Measurements from ENCODE around the gene LONRF3. TPM values are rescaled to one million over a fixed set of nuclear protein-coding genes. Genes with fewer than 3 reads are reported as not detected.

The LONRF3 gene
- total RNA-seq, 4 donors from 2014 or later = 14.3 to 19.9 (median 17.5) TPM

DNA sequence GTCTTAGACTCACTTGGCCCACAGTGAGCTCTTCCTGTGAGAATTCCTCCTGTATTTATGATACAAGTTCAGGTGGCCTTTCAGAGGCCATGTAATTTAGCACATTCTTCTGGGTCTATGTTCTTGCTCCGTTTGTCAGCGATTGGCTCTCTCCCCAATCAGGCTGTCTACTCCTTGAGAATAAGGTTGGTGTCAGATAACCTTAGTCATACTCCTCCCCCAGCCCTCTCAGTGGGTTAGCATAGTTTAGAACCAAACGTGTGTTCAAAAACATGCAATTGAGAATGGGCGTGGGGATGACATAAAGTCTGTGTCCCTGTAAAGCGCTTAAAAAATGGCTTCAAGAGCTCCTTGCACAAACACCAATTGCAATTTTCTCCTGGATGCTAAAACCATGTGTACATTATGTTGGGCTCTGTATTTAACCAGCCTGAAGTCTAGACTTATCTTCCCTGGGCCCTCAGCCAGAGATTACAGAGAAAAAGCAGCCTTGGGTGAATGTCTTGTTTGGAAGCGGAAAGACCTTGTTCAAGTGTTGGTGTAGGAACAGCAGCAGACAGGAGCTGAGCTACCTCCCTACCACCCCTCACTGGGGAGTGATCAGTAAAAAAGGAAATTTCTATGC is 88.4 kb downstream of the LONRF3 start:
- H3K27ac ChIP-seq (replicated peaks in 1 of 4) = no peak overlapping the region
- no peak overlapping the region for H3K4me3 ChIP-seq
- no peak for DNase-seq (ENCODE audit: extremely low spot score)
- H3K9me3 ChIP-seq = no peaks in the 10 kb centered on the region
- intact Hi-C loops (cut with DNase I) = loop anchor here (10.0 kb wide), 1 partner anchor 58 kb away; no protein-coding TSS in a partner anchor
- no peaks in the 10 kb centered on the region for H3K27me3 ChIP-seq
- peaks cover 0 to 4% (median 2%) of the 10 kb centered on the region in 4 donors for H3K4me1 ChIP-seq
- TF ChIP-seq CTCF (IDR thresholded peaks at IDR 0.05) = no peak
- TF ChIP-seq EP300 (IDR thresholded peaks at IDR 0.05) = no peak
- TF ChIP-seq POLR2AphosphoS5 (IDR thresholded peaks at IDR 0.05) = no peak
- no peak for TF ChIP-seq POLR2A (IDR thresholded peaks at IDR 0.05; ENCODE audit: low read depth)
- no peaks in the 10 kb centered on the region for H3K36me3 ChIP-seq
- 64% methylated on average over 6 of the region's 6 CpGs for WGBS

- H3K4me1 ChIP-seq = peaks cover 0 to 4% (median 2%) of the 10 kb centered on the region in 4 donors
- DNase-seq (ENCODE audit: extremely low spot score) = no peak
- H3K27me3 ChIP-seq = no peaks in the 10 kb centered on the region
- intact Hi-C loops (cut with DNase I) = loop anchor here (10.0 kb wide), 1 partner anchor 59 kb away; no protein-coding TSS in a partner anchor
- H3K36me3 ChIP-seq = no peaks in the 10 kb centered on the region
- H3K27ac ChIP-seq (replicated peaks in 1 of 4) = no peak overlapping the region
- 73% methylated on average over 7 of the region's 7 CpGs for WGBS
- TF ChIP-seq POLR2A (IDR thresholded peaks at IDR 0.05; ENCODE audit: low read depth) (no peak), POLR2AphosphoS5 (IDR thresholded peaks at IDR 0.05) (no peak), EP300 (IDR thresholded peaks at IDR 0.05) (no peak), CTCF (IDR thresholded peaks at IDR 0.05) (no peak)
- no peaks in the 10 kb centered on the region for H3K9me3 ChIP-seq
- H3K4me3 ChIP-seq = no peak overlapping the region
These were observed 89.0 kb downstream of the LONRF3 start for GRCh38 chrX:119063428-119063827.

GRCh38 chrX:119067023-119067739 is 92.8 kb downstream of the LONRF3 start:
- intact Hi-C loops (cut with DNase I) = loop anchor here (2.0 to 10.0 kb wide), 2 partner anchors 62 to 220 kb away; no protein-coding TSS in a partner anchor
- no peak for DNase-seq (ENCODE audit: extremely low spot score)
- no peak for TF ChIP-seq POLR2A (IDR thresholded peaks at IDR 0.05; ENCODE audit: low read depth)
- no peak for TF ChIP-seq EP300 (IDR thresholded peaks at IDR 0.05)
- peak; percentile 60 to 63 (median 63) for TF ChIP-seq CTCF (IDR thresholded peaks at IDR 0.05)

More at GRCh38 chrX:119067023-119067739, 92.8 kb downstream of the LONRF3 start:
- WGBS = 3% methylated on average over 7 of the region's 7 CpGs
- Histone ChIP-seq H3K36me3 (no peaks in the 10 kb centered on the region), H3K27ac (replicated peaks in 1 of 4) (no peak overlapping the region), H3K9me3 (no peaks in the 10 kb centered on the region), H3K27me3 (no peaks in the 10 kb centered on the region), H3K4me1 (peaks cover 0 to 4% (median 2%) of the 10 kb centered on the region in 4 donors), H3K4me3 (no peak overlapping the region)

Other genes with a start within 250 kb of the LONRF3 start
- gene IL13RA1, start 247.0 kb upstream of the LONRF3 start, total RNA-seq = 100 to 1,000 TPM in 1 of 4 donors, 10 to 100 TPM in 3; 53.1 to 101 (median 85.2) TPM
- gene ZCCHC12, start 150.8 kb upstream of the LONRF3 start, total RNA-seq = 1 to 10 TPM in 1 of 4 donors, under 1 TPM in 2, not detected in 1; 0.11 to 1.2 (median 0.45) TPM
- gene CT47C1, start 98.4 kb downstream of the LONRF3 start, total RNA-seq = not detected
- gene KIAA1210, start 153.2 kb downstream of the LONRF3 start, total RNA-seq = not detected